ENCODE measurements around the gene CHST15. TPM values are rescaled to one million over a fixed set of nuclear protein-coding genes. Genes with fewer than 3 reads are reported as not detected.

CHST15 gene
- total and polyA plus RNA-seq, 2 of the 13 experiments (the other 11 are each of a cell fraction or from before 2014, with no cell fraction given) = 1.4 to 94.7 TPM

- ChIA-PET CTCF (ENCODE audit: low intra/inter-chr PET ratio, low total read pairs) (no interaction called here), POLR2A (no interaction called here)
- no peak for FAIRE-seq
- ATAC-seq = no peak
- Histone ChIP-seq H3K4me3 (replicated peaks in 1 of 3; ENCODE audit: insufficient read depth in 1 of 3, low read depth in 2 of 3, low read length in 3 of 3) (no peak overlapping the region), H3K79me2 (ENCODE audit: insufficient read depth, low read length) (no peaks in the 10 kb centered on the region), H3K36me3 (replicated peaks in 1 of 2; ENCODE audit: control insufficient read depth in 1 of 2, insufficient read depth in 2 of 2, low read length in 2 of 2) (peaks cover 34 to 78% of the 10 kb centered on the region in 2 experiments), H3K9ac (ENCODE audit: insufficient read depth, low read depth, low read length) (no peak overlapping the region), H3K4me1 (ENCODE audit: insufficient read depth, low read length) (peaks cover 10% of the 10 kb centered on the region), H3K9me3 (ENCODE audit: low read length) (peaks cover 13% of the 10 kb centered on the region), H3K4me2 (ENCODE audit: low read depth, low read length) (no peak overlapping the region), H2AFZ (ENCODE audit: low read length) (no peak overlapping the region), H3K27me3 (ENCODE audit: control insufficient read depth in 1 of 2, insufficient read depth in 2 of 2, low read length in 2 of 2) (no peaks in the 10 kb centered on the region), H4K20me1 (ENCODE audit: insufficient read depth, low read length) (peaks cover 9% of the 10 kb centered on the region), H3K27ac (ENCODE audit: extremely low read length, insufficient read depth, low read length) (no peak overlapping the region)
- TF ChIP-seq POLR2A (IDR thresholded peaks at IDR 0.05; ENCODE audit: insufficient read depth in 1 of 2, low read depth in 2 of 2, low read length in 2 of 2) (0 out of 4 replicates have a peak, but pooled peaks of 1 of the 2 experiments have one; percentile 40), GATAD1 (CRISPR knock-in tag; IDR thresholded peaks at IDR 0.05) (no peak)
- in situ Hi-C loops (cut with HindIII; ENCODE audit: extremely low pct_ligation_motif_present, low pct_unique_long_range_greater_than_20kb) = no loop called here
- BruUV-seq (replicated peaks) = no TSS peak
- 88% methylated on average over 8 of the region's 11 CpGs for WGBS (ENCODE audit: low lambda C conversion rate)
- intact Hi-C loops (cut with micrococcal nuclease; ENCODE audit: unreplicated experiment) = no loop called here
- no peak for DNase-seq (ENCODE audit: low spot score)
Measured at GRCh38 chr10:124011464-124011863, 81.9 kb downstream of the CHST15 start.

- Histone ChIP-seq H3K4me2 (ENCODE audit: low read depth, low read length) (no peak overlapping the region), H3K9ac (ENCODE audit: insufficient read depth, low read depth, low read length) (no peak overlapping the region), H3K36me3 (replicated peaks in 1 of 2; ENCODE audit: control insufficient read depth in 1 of 2, insufficient read depth in 2 of 2, low read length in 2 of 2) (peaks cover 31 to 78% of the 10 kb centered on the region in 2 experiments), H3K4me3 (replicated peaks in 1 of 3; ENCODE audit: insufficient read depth in 1 of 3, low read depth in 2 of 3, low read length in 3 of 3) (no peak overlapping the region), H2AFZ (ENCODE audit: low read length) (no peak overlapping the region), H3K9me3 (ENCODE audit: low read length) (peaks cover 13% of the 10 kb centered on the region), H4K20me1 (ENCODE audit: insufficient read depth, low read length) (peaks cover 7% of the 10 kb centered on the region), H3K27ac (ENCODE audit: extremely low read length, insufficient read depth, low read length) (no peak overlapping the region), H3K4me1 (ENCODE audit: insufficient read depth, low read length) (peaks cover 18% of the 10 kb centered on the region), H3K79me2 (ENCODE audit: insufficient read depth, low read length) (no peaks in the 10 kb centered on the region), H3K27me3 (ENCODE audit: control insufficient read depth in 1 of 2, insufficient read depth in 2 of 2, low read length in 2 of 2) (no peaks in the 10 kb centered on the region)
- intact Hi-C loops (cut with micrococcal nuclease; ENCODE audit: unreplicated experiment) (no loop called here), in situ Hi-C loops (cut with HindIII; ENCODE audit: extremely low pct_ligation_motif_present, low pct_unique_long_range_greater_than_20kb) (no loop called here)
- WGBS (ENCODE audit: low lambda C conversion rate) = 94% methylated on average over 21 of the region's 22 CpGs
- DNase-seq (ENCODE audit: low spot score) (no peak), ATAC-seq (peak; percentile 44), FAIRE-seq (no peak)
- BruUV-seq (replicated peaks) = no TSS peak
- ChIA-PET POLR2A (no interaction called here), CTCF (ENCODE audit: low intra/inter-chr PET ratio, low total read pairs) (no interaction called here)
- TF ChIP-seq ZNF446 (CRISPR knock-in tag; IDR thresholded peaks at IDR 0.05) (no peak), SP2 (CRISPR knock-in tag; IDR thresholded peaks at IDR 0.05) (peak; percentile 72), ZNF558 (CRISPR knock-in tag; IDR thresholded peaks at IDR 0.05; ENCODE audit: borderline replicate concordance) (0 out of 2 replicates have a peak, but pooled peaks have one; percentile 34), NFYB (CRISPR knock-in tag; IDR thresholded peaks at IDR 0.05) (peak; percentile 59; the same call in 1 of the 2 replicates), PBX2 (CRISPR knock-in tag; IDR thresholded peaks at IDR 0.05) (peak; percentile 70), UBTF (CRISPR knock-in tag; IDR thresholded peaks at IDR 0.05) (no peak), POLR2G (IDR thresholded peaks at IDR 0.05; ENCODE audit: low read depth, low read length) (no peak), NFKB2 (CRISPR knock-in tag; IDR thresholded peaks at IDR 0.05; ENCODE audit: borderline replicate concordance) (no peak), TCF7L2 (IDR thresholded peaks at IDR 0.05; ENCODE audit: low read depth, low read length) (no peak), ZSCAN29 (CRISPR knock-in tag; conservative IDR thresholded peaks at IDR 0.05) (no peak)
Measured at GRCh38 chr10:124010563-124011131, 82.8 kb downstream of the CHST15 start.

Data from HepG2 (cell line).